Right lobe of liver (tissue), 4 donors: ENCODE measurements around the gene MAMLD1.

ENCODE experiments used
- CTCF ChIP-seq, 4 donors: fragments of 200-600 bp in 3 of 4; fragments of 450-650 bp in 1 of 4; IDR thresholded peaks; one replicate each; pipeline versions ENCODE4 v1.5.1 to v1.8.0; 2016 to 2022; ENCODE audit warnings: antibody characterized with exemption in 4 of 4, mild to moderate bottlenecking in 2 of 4
- POLR2A ChIP-seq: fragments of 450-650 bp; IDR thresholded peaks from one replicate; pipeline ENCODE4 v1.6.1; 2017; ENCODE audit warnings: antibody characterized with exemption, mild to moderate bottlenecking
- donor health status: DM: no; HTN: no; CAD: no.
- donor health status: DM: no; HTN: no; CAD: no.
- donor health status: DM: no; HTN: yes; CAD: no.

- no peak for TF ChIP-seq CTCF (IDR thresholded peaks at IDR 0.05)
- no peak for TF ChIP-seq POLR2A
Observed at GRCh38 chrX:150370589-150371312, 7.6 kb downstream of the MAMLD1 start.
